GM23338 (cell line): ENCODE measurements around the gene RANGAP1. TPM values are rescaled to one million over a fixed set of nuclear protein-coding genes. Genes with fewer than 3 reads are reported as not detected.

Experiments
- ATAC-seq: fragments of 200-7000 bp; cut with Tn5 transposase; 3 replicates; pipeline ENCODE4 v1.9.1; 2020
- DNase-seq: peaks from one replicate; pipeline ENCODE4 v3.0.0-alpha.2; 2015; ENCODE audit warnings: low spot score
- H2AFZ ChIP-seq: fragments of 200-600 bp; sonication (generic); 2 replicates; pipeline ENCODE4 v1.8.0; 2016; ENCODE audit warnings: antibody characterized with exemption, mild to moderate bottlenecking, moderate library complexity
- H3F3A ChIP-seq: fragments of 200-600 bp; sonication (generic); replicated peaks from 2 replicates; pipeline ENCODE4 v1.8.0; 2017; ENCODE audit warnings: antibody characterized with exemption, mixed run types, low read depth
- H3K27ac ChIP-seq: fragments of 200-600 bp; sonication (generic); 2 replicates; pipeline ENCODE4 v1.6.1; 2016; ENCODE audit warnings: low read depth
- H3K27me3 ChIP-seq: fragments of 200-600 bp; sonication (generic); 2 replicates; pipeline ENCODE4 v1.8.0; 2016; ENCODE audit warnings: mild to moderate bottlenecking, mixed run types, moderate library complexity; ENCODE audit not compliant: insufficient read depth
- H3K36me3 ChIP-seq: fragments of 200-600 bp; sonication (generic); 2 replicates; pipeline ENCODE4 v1.8.0; 2016; ENCODE audit warnings: mild to moderate bottlenecking; ENCODE audit not compliant: insufficient read depth
- H3K4me1 ChIP-seq: fragments of 200-600 bp; sonication (generic); 2 replicates; pipeline ENCODE4 v1.8.0; 2016; ENCODE audit warnings: mild to moderate bottlenecking, moderate library complexity; ENCODE audit not compliant: insufficient read depth
- H3K4me2 ChIP-seq: fragments of 200-600 bp; sonication (generic); 2 replicates; pipeline ENCODE4 v1.7.1; 2017; ENCODE audit warnings: mixed run types
- H3K4me3 ChIP-seq: fragments of 200-600 bp; sonication (generic); 2 replicates; pipeline ENCODE4 v1.6.1; 2016; ENCODE audit warnings: mixed run types
- H3K79me2 ChIP-seq: fragments of 200-600 bp; sonication (generic); replicated peaks from 2 replicates; pipeline ENCODE4 v1.8.0; 2017; ENCODE audit warnings: mild to moderate bottlenecking; ENCODE audit not compliant: insufficient read depth
- H3K9me2 ChIP-seq: fragments of 200-600 bp; sonication (generic); 2 replicates; pipeline ENCODE4 v1.8.0; 2017; ENCODE audit not compliant: insufficient read depth
- H4K20me1 ChIP-seq: fragments of 200-600 bp; sonication (generic); replicated peaks from 2 replicates; pipeline ENCODE4 v1.8.0; 2017; ENCODE audit warnings: mild to moderate bottlenecking; ENCODE audit not compliant: insufficient read depth
- H3K27ac Mint-ChIP-seq: 2 replicates; pipeline ENCODE4 v1.8.0; 2020; ENCODE audit warnings: inconsistent platforms, mild to moderate bottlenecking, moderate library complexity, mixed read lengths
- H3K27me3 Mint-ChIP-seq: 3 replicates; pipeline ENCODE4 v1.8.0; 2022; ENCODE audit warnings: low read depth, mild to moderate bottlenecking, moderate library complexity, mixed read lengths, inconsistent platforms; ENCODE audit not compliant: insufficient read depth, poor library complexity
- H3K36me3 Mint-ChIP-seq: 3 replicates; pipeline ENCODE4 v1.8.0; 2021; ENCODE audit warnings: low read depth, mild to moderate bottlenecking, inconsistent platforms, moderate library complexity, mixed read lengths
- H3K4me1 Mint-ChIP-seq: 3 replicates; pipeline ENCODE4 v1.8.0; 2020; ENCODE audit warnings: mild to moderate bottlenecking, inconsistent platforms, mixed read lengths
- H3K4me3 Mint-ChIP-seq: 3 replicates; pipeline ENCODE4 v1.8.0; 2021; ENCODE audit warnings: moderate library complexity, mild to moderate bottlenecking, inconsistent platforms, mixed read lengths
- H3K9me3 Mint-ChIP-seq: 3 replicates; pipeline ENCODE4 v1.8.0; 2020; ENCODE audit warnings: moderate library complexity, mild to moderate bottlenecking, inconsistent platforms, mixed read lengths
- CREB1 ChIP-seq: fragments of 250-450 bp; sonication (Bioruptor Pico); IDR thresholded peaks from 2 replicates; pipeline ENCODE4 v1.5.0; 2020; ENCODE audit warnings: low read depth, mild to moderate bottlenecking, moderate library complexity
- CTCF ChIP-seq, 2 experiments: fragments of 200-600 bp in 1 of 2; sonication (generic) in 1 of 2; conservative IDR thresholded peaks; 2 replicates each; pipeline versions ENCODE4 v1.5.1 to v1.6.1; 2016 to 2017; ENCODE audit warnings: antibody characterized with exemption in 2 of 2, low read depth in 2 of 2, mild to moderate bottlenecking in 2 of 2, moderate library complexity in 1 of 2
- JUNB ChIP-seq: IDR thresholded peaks from one replicate; pipeline ENCODE4 v1.6.1; 2016; ENCODE audit warnings: antibody characterized with exemption; ENCODE audit not compliant: unreplicated experiment
- NANOG ChIP-seq: IDR thresholded peaks from 2 replicates; pipeline ENCODE4 v1.6.1; 2016; ENCODE audit warnings: antibody characterized with exemption, borderline replicate concordance
- POLR2AphosphoS5 ChIP-seq: IDR thresholded peaks from 2 replicates; pipeline ENCODE4 v1.6.1; 2016; ENCODE audit warnings: antibody characterized with exemption, low read depth
- STAT1 ChIP-seq: IDR thresholded peaks from one replicate; pipeline ENCODE4 v1.6.1; 2016; ENCODE audit warnings: antibody characterized with exemption; ENCODE audit not compliant: unreplicated experiment
- ZNF114 ChIP-seq: fragments of 250-450 bp; sonication (Bioruptor Pico); IDR thresholded peaks from 2 replicates; pipeline ENCODE4 v1.5.0; 2020; ENCODE audit warnings: mild to moderate bottlenecking, moderate library complexity
- ZNF331 ChIP-seq: fragments of 250-450 bp; sonication (Bioruptor Pico); IDR thresholded peaks from 2 replicates; pipeline ENCODE4 v1.5.0; 2020; ENCODE audit warnings: low read depth, mild to moderate bottlenecking, moderate library complexity
- long read RNA-seq: library from polyadenylated mRNA; unstranded; transcript quantifications from one replicate; pipeline ENCODE4 v2.0.0, GENCODE V29; 2020; ENCODE audit not compliant: unreplicated experiment
- polyA plus RNA-seq: library from polyadenylated mRNA; unstranded; fragments of >200 nt; fragmentation: Nextera tagmentation; extraction: Ambion mirVana; gene quantifications from 2 replicates; pipeline ENCODE4 v1.2.1, GENCODE V29; 2016
- total RNA-seq: library from RNA; depleted of rRNA; stranded (reverse); fragments of >200 nt; shearing (Covaris generic); gene quantifications from 2 replicates; pipeline ENCODE4 v1.2.3, GENCODE V29; 2014; rRNA removed
- TF ChIP-seq, protein P1 (sequence below): IDR thresholded peaks from 2 replicates; pipeline ENCODE4 v1.6.1; 2016; ENCODE audit warnings: antibody characterized with exemption

RANGAP1 gene
- total RNA-seq: 133 and 141 TPM in 2 replicates
- polyA plus RNA-seq: 54.2 and 54.7 TPM in 2 replicates
- long read RNA-seq, transcript RANGAP1-201 (16 exons, 3,060 nt): major isoform, 21 of 52 reads
- long read RNA-seq, partial matches to known transcripts: 28 of 52 reads
- long read RNA-seq, other reads (novel, unspliced or antisense): 3 of 52 reads

DNA sequence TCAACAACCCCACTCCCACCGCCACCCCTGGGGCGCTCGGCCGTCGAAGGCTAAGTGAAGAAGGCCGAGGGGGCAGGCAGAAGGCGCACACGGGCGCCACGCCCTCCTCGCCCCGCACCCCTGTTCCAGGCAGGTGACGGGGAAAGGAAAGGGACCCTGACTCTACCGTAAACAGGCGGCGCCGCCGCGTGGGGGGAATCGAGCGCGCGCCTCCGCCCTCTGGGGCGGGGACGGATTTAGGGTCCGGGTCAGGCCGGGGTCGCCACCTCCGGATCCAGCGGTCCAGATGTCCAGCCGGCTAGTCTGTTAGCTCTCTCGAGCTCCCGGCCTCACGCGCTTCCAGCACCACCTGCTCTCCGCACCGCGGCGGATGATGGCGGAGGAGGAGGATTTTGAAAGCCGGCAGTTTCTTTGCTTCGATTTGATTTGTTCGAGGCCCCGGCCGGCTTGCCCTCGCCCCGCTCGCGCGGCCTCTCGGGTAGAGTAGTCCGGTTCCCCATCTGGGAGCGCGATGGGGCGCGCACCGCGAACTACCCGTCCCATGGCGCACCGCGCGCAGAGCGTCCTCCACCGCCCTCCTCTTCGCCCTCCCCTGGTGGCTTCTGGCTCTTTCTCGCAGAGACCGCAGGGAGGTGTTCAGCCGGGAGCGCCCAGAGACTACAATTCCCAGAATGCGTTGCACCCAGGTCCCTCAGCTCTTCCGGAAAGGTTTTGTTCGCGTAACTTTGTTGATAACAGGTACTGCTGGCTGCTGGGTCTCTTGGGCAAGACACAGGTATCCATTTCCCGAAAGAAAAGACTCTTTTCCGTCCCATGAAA lies at the start of gene RANGAP1:
RANGAP1 (minus strand) TSS at position 368 of the 819 bp plus-strand sequence. CDS start 5,143 bp downstream, outside the sequence.
- H3K9me3 Mint-ChIP-seq: no peaks in the 10 kb centered on the region
- peak within 1 kb of the TSS; percentile 86 for H3K4me3 Mint-ChIP-seq

GRCh38 chr22:41334951-41335635 lies 49.1 kb upstream of the RANGAP1 start:
- DNase-seq (no peak), ATAC-seq (peak; percentile 14; the same call in 1 of the 3 replicates)
- H3K36me3 Mint-ChIP-seq: peaks cover 39% of the 10 kb centered on the region
- H3K79me2 ChIP-seq: no peaks in the 10 kb centered on the region
- H3K4me2 ChIP-seq: no peak overlapping the region
- peaks cover 4% of the 10 kb centered on the region; the same call in 1 of the 2 replicates for H3K36me3 ChIP-seq
- no peak overlapping the region for H3K27ac ChIP-seq
- no peaks in the 10 kb centered on the region for H3K27me3 ChIP-seq
- no peak overlapping the region for H3K27ac Mint-ChIP-seq
- no peaks in the 10 kb centered on the region for H3F3A ChIP-seq
- peaks cover 2% of the 10 kb centered on the region; the same call in 1 of the 3 replicates for H3K4me1 Mint-ChIP-seq
- H3K4me3 ChIP-seq: no peak overlapping the region
- H3K27me3 Mint-ChIP-seq: peaks cover 9% of the 10 kb centered on the region
- H3K9me3 Mint-ChIP-seq: no peaks in the 10 kb centered on the region
- no peak overlapping the region for H2AFZ ChIP-seq
- H4K20me1 ChIP-seq: peaks cover 5% of the 10 kb centered on the region; the same call in 1 of the 2 replicates
- H3K9me2 ChIP-seq: no peaks in the 10 kb centered on the region
- H3K4me1 ChIP-seq: no peaks in the 10 kb centered on the region
- no peak overlapping the region; the same call in 2 of the 3 replicates for H3K4me3 Mint-ChIP-seq
- TF ChIP-seq ZNF114 (CRISPR knock-in tag) (no peak), CTCF (conservative IDR thresholded peaks at IDR 0.05; ENCODE audit: low read depth in 2 of 2) (no peak), STAT1 (no peak), CREB1 (CRISPR knock-in tag) (no peak), ZNF331 (CRISPR knock-in tag) (no peak), NANOG (no peak)

More for the DNA sequence above, at the start of gene RANGAP1:
- peaks cover 27% of the 10 kb centered on the region for H3K36me3 ChIP-seq
- TF ChIP-seq JUNB (no peak), CREB1 (CRISPR knock-in tag) (peak; percentile 93), NANOG (no peak), POLR2AphosphoS5 (peak; percentile 91)
- TF ChIP-seq, protein P1, sequence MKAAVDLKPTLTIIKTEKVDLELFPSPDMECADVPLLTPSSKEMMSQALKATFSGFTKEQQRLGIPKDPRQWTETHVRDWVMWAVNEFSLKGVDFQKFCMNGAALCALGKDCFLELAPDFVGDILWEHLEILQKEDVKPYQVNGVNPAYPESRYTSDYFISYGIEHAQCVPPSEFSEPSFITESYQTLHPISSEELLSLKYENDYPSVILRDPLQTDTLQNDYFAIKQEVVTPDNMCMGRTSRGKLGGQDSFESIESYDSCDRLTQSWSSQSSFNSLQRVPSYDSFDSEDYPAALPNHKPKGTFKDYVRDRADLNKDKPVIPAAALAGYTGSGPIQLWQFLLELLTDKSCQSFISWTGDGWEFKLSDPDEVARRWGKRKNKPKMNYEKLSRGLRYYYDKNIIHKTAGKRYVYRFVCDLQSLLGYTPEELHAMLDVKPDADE: peak; percentile 97
- no peaks in the 10 kb centered on the region for H3K27me3 ChIP-seq
- no peaks in the 10 kb centered on the region for H3K9me2 ChIP-seq
- Mint-ChIP-seq H3K27me3 (peaks cover 8% of the 10 kb centered on the region), H3K27ac (peak within 1 kb of the TSS; percentile 96), H3K36me3 (peaks cover 36% of the 10 kb centered on the region), H3K4me1 (peaks cover 47% of the 10 kb centered on the region)
- DNase-seq: peak; percentile 99
- peak within 1 kb of the TSS; percentile 98 for H3K4me2 ChIP-seq
- no peak within 1 kb of the TSS for H2AFZ ChIP-seq
- H4K20me1 ChIP-seq: peaks cover 40% of the 10 kb centered on the region
- peaks cover 23% of the 10 kb centered on the region for H3F3A ChIP-seq
- peak; percentile 95 for ATAC-seq
- peaks cover 43% of the 10 kb centered on the region for H3K4me1 ChIP-seq
- peak within 1 kb of the TSS; percentile 91 for H3K4me3 ChIP-seq
- peaks cover 48% of the 10 kb centered on the region for H3K79me2 ChIP-seq
- peak within 1 kb of the TSS; percentile 99 for H3K27ac ChIP-seq
